Uterus (tissue), 2 donors: ENCODE measurements around the gene SELENOS.

ENCODE experiments used
- CTCF ChIP-seq, 4 experiments: fragments of 200-600 bp in 2 of 4; fragments of 450-650 bp in 2 of 4; sonication (generic) in 2 of 4; IDR thresholded peaks; one replicate each; pipeline ENCODE4 v1.5.1; 2016 to 2019; ENCODE audit warnings: antibody characterized with exemption in 4 of 4, mild to moderate bottlenecking in 2 of 4, moderate library complexity in 1 of 4
- POLR2A ChIP-seq, 2 donors: fragments of 450-650 bp; IDR thresholded peaks; one replicate each; pipeline ENCODE4 v1.6.1; 2016; ENCODE audit warnings: antibody characterized with exemption in 2 of 2, mild to moderate bottlenecking in 1 of 2, moderate library complexity in 1 of 2

- TF ChIP-seq CTCF (IDR thresholded peaks at IDR 0.05) (no peak), POLR2A (IDR thresholded peaks at IDR 0.05) (no peak)
Observed at GRCh38 chr15:101233651-101234280, 43.5 kb downstream of the SELENOS start.
